ENCODE data around the gene AMBP.

- TF ChIP-seq CTCF (IDR thresholded peaks at IDR 0.05; ENCODE audit: low read depth, low read length, missing input control) (no peak), SP1 (IDR thresholded peaks at IDR 0.05) (no peak), TAF1 (conservative IDR thresholded peaks at IDR 0.05) (no peak), HNF4G (IDR thresholded peaks at IDR 0.05) (no peak), RAD21 (IDR thresholded peaks at IDR 0.05) (no peak), ZBTB33 (IDR thresholded peaks at IDR 0.05) (no peak), JUND (IDR thresholded peaks at IDR 0.05) (no peak)
- TF ChIP-seq, protein P1, sequence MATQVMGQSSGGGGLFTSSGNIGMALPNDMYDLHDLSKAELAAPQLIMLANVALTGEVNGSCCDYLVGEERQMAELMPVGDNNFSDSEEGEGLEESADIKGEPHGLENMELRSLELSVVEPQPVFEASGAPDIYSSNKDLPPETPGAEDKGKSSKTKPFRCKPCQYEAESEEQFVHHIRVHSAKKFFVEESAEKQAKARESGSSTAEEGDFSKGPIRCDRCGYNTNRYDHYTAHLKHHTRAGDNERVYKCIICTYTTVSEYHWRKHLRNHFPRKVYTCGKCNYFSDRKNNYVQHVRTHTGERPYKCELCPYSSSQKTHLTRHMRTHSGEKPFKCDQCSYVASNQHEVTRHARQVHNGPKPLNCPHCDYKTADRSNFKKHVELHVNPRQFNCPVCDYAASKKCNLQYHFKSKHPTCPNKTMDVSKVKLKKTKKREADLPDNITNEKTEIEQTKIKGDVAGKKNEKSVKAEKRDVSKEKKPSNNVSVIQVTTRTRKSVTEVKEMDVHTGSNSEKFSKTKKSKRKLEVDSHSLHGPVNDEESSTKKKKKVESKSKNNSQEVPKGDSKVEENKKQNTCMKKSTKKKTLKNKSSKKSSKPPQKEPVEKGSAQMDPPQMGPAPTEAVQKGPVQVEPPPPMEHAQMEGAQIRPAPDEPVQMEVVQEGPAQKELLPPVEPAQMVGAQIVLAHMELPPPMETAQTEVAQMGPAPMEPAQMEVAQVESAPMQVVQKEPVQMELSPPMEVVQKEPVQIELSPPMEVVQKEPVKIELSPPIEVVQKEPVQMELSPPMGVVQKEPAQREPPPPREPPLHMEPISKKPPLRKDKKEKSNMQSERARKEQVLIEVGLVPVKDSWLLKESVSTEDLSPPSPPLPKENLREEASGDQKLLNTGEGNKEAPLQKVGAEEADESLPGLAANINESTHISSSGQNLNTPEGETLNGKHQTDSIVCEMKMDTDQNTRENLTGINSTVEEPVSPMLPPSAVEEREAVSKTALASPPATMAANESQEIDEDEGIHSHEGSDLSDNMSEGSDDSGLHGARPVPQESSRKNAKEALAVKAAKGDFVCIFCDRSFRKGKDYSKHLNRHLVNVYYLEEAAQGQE (IDR thresholded peaks at IDR 0.05): no peak
Measured at GRCh38 chr9:114034196-114034595, 43.9 kb downstream of the AMBP start.
